Natural killer cell (primary cell): ENCODE data around the gene RNASEH2C. TPM values are rescaled to one million over a fixed set of nuclear protein-coding genes. Genes with fewer than 3 reads are reported as not detected.
A peak's percentile ranks its signal among the peaks of the same experiment; 100 is the strongest.
"Not testable (repeated sequence)": the region's sequence is repeated elsewhere in the genome, so short reads cannot be mapped to it uniquely, and the experiment has no call there.

Experiments
- ATAC-seq, 3 donors: fragments of 150-1000 bp in 2 of 3; fragments of 200-7000 bp in 1 of 3; cut with Tn5 transposase; 1 replicate in 1 of 3; 2 replicates in 2 of 3; pipeline ENCODE4 v1.10.0; 2021; ENCODE audit warnings: mild to moderate bottlenecking in 2 of 3, moderate library complexity in 2 of 3
- DNase-seq, 2 donors: peaks; one replicate each; pipeline versions ENCODE4 v3.0.0 to v3.0.0-alpha.2; 2013 to 2021; ENCODE audit warnings: mixed read lengths in 1 of 2
- H3K27ac ChIP-seq: one replicate; pipeline ENCODE4 v1.5.1; 2013; ENCODE audit warnings: mild to moderate bottlenecking, low read length
- H3K27me3 ChIP-seq: one replicate; pipeline ENCODE4 v1.6.1; 2013; ENCODE audit warnings: low read length; ENCODE audit not compliant: control insufficient read depth, insufficient read depth
- H3K36me3 ChIP-seq: one replicate; pipeline ENCODE4 v1.6.1; 2013; ENCODE audit warnings: low read length; ENCODE audit not compliant: control insufficient read depth, insufficient read depth
- H3K4me1 ChIP-seq: one replicate; pipeline ENCODE4 v1.6.1; 2013; ENCODE audit warnings: low read length; ENCODE audit not compliant: control insufficient read depth, insufficient read depth
- H3K4me3 ChIP-seq: one replicate; pipeline ENCODE4 v1.5.1; 2013; ENCODE audit warnings: low read length
- H3K9me3 ChIP-seq: one replicate; pipeline ENCODE4 v1.6.1; 2013; ENCODE audit warnings: low read length; ENCODE audit not compliant: control insufficient read depth, insufficient read depth
- H3K27ac Mint-ChIP-seq, 2 donors: one replicate each; pipeline ENCODE4 v1.8.0; 2022; ENCODE audit warnings: mild to moderate bottlenecking in 2 of 2, mixed read lengths in 2 of 2, moderate library complexity in 1 of 2
- H3K27me3 Mint-ChIP-seq, 2 donors: one replicate each; pipeline ENCODE4 v1.8.0; 2022; ENCODE audit warnings: low read depth in 2 of 2, mixed read lengths in 2 of 2
- H3K36me3 Mint-ChIP-seq: one replicate; pipeline ENCODE4 v1.8.0; 2022; ENCODE audit warnings: mixed read lengths
- H3K4me1 Mint-ChIP-seq, 2 donors: one replicate each; pipeline ENCODE4 v1.8.0; 2022; ENCODE audit warnings: mixed read lengths in 2 of 2
- H3K4me3 Mint-ChIP-seq: one replicate; pipeline ENCODE4 v1.8.0; 2022; ENCODE audit warnings: mild to moderate bottlenecking, moderate library complexity, mixed read lengths
- H3K9me3 Mint-ChIP-seq, 2 donors: one replicate each; pipeline ENCODE4 v1.8.0; 2022; ENCODE audit warnings: mixed read lengths in 2 of 2
- CTCF ChIP-seq: fragments of 200-600 bp; IDR thresholded peaks from one replicate; pipeline ENCODE4 v1.8.0; 2022; ENCODE audit warnings: antibody characterized with exemption
- WGBS: methylation state at CpG from one replicate; pipeline ENCODE4 v1.1.7; 2013; ENCODE audit warnings: missing lambda C conversion rate; ENCODE audit not compliant: insufficient coverage; 5-methylcytosine and 5-hydroxymethylcytosine counted together
- intact Hi-C: fragments of 100-400 bp; cut with micrococcal nuclease; formaldehyde crosslinking; loops from one replicate; pipeline ENCODE4 v1.14.2; 2022
- total RNA-seq, 4 donors: library from RNA; stranded (reverse); fragments of 120-200 nt in 1 of 4; gene quantifications; one replicate each; pipeline versions ENCODE4 v1.2.3 to v1.2.4, GENCODE V29; 2013 to 2022

Gene RNASEH2C
- total RNA-seq, 3 donors from 2014 or later (not counting 1 experiment from before 2014, with no cell fraction given): 34.6 to 45.6 (median 38.5) TPM

DNA sequence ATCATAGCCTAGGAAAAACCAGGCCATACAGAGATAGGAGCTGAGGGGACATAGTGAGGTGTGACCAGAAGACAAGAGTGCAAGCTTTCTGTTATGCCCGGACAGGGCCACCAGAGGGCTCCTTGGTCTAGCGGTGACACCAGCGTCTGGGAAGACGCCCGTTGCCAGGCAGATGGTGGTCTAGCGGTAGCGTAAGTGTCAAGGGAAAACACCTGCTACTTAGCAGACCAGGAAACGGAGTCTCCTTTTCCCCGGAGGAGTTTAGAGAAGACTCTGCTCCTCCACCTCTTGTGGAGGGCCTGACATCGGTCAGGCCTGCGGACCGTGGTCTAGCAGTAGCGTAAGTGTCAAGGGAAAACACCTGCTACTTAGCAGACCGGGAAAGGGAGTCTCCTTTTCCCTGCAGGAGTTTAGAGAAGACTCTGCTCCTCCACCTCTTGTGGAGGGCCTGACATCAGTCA is 14.3 kb downstream of the RNASEH2C start:
- H3K4me3 Mint-ChIP-seq, H3K4me3 ChIP-seq, H3K27me3 Mint-ChIP-seq, H3K36me3 ChIP-seq, H3K27me3 ChIP-seq, H3K36me3 Mint-ChIP-seq, H3K9me3 ChIP-seq, H3K9me3 Mint-ChIP-seq: not testable (repeated sequence)
- ATAC-seq (peak in 2 of 3 donors; percentile 36 to 45), DNase-seq (peak; percentile 66 to 81)
- peak overlapping the region; percentile 30 for H3K27ac ChIP-seq
- Mint-ChIP-seq H3K4me1 (peaks cover 0 to 11% of the 10 kb centered on the region in 2 donors), H3K27ac (peak overlapping the region in 1 of 2 donors; percentile 78)
- H3K4me1 ChIP-seq: peaks cover 10% of the 10 kb centered on the region
- TF ChIP-seq CTCF: peak; percentile 78
- intact Hi-C loops: loop anchor here (1.0 kb wide), 2 partner anchors 112 to 283 kb away; no protein-coding TSS in a partner anchor
- 15% methylated on average over 14 of the region's 14 CpGs for WGBS

GRCh38 chr11:65703846-65704245 is 16.8 kb downstream of the RNASEH2C start:
- no peaks in the 10 kb centered on the region for H3K27me3 Mint-ChIP-seq
- H3K4me1 ChIP-seq: peaks cover 6% of the 10 kb centered on the region
- 72% methylated on average over 2 of the region's 4 CpGs for WGBS
- H3K27ac Mint-ChIP-seq: no peak overlapping the region
- intact Hi-C loops: no loop called here
- no peaks in the 10 kb centered on the region for H3K9me3 Mint-ChIP-seq
- peaks cover 2% of the 10 kb centered on the region for H3K27me3 ChIP-seq
- H3K4me1 Mint-ChIP-seq: peaks cover 0 to 10% of the 10 kb centered on the region in 2 donors
- no peaks in the 10 kb centered on the region for H3K36me3 ChIP-seq
- no peaks in the 10 kb centered on the region for H3K9me3 ChIP-seq
- H3K27ac ChIP-seq: no peak overlapping the region
- no peak for TF ChIP-seq CTCF
- DNase-seq (no peak), ATAC-seq (no peak)
- no peak overlapping the region for H3K4me3 ChIP-seq
- H3K4me3 Mint-ChIP-seq: no peak overlapping the region
- no peaks in the 10 kb centered on the region for H3K36me3 Mint-ChIP-seq

DNA sequence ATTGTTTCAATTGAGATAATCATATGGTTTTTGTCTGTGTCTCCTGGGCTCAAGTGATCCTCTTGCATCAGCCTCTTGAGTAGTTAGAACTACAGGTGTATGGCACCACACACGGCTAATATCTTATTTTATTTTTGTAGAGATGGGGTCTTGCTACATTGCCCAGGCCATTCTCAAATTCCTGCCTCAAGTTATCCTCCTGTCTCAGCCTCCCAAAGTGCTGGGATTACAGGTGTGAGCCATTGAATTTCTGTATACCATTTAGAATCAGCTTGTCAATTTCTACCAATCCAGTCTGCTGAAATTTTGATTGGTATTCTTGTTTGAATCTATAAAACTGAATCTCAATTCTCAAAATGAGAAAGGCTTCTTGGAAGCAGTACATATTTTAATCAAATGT is 18.9 kb downstream of the RNASEH2C start:
- no peak for DNase-seq
- H3K27me3 ChIP-seq: peaks cover 2% of the 10 kb centered on the region
- H3K4me1 ChIP-seq: peaks cover 4% of the 10 kb centered on the region
- no peaks in the 10 kb centered on the region for H3K36me3 ChIP-seq
- Mint-ChIP-seq H3K4me1 (peaks cover 0 to 4% of the 10 kb centered on the region in 2 donors), H3K36me3 (no peaks in the 10 kb centered on the region), H3K27me3 (no peaks in the 10 kb centered on the region), H3K4me3 (no peak overlapping the region), H3K9me3 (no peaks in the 10 kb centered on the region), H3K27ac (no peak overlapping the region)
- no peak for TF ChIP-seq CTCF
- intact Hi-C loops: no loop called here
- no peak overlapping the region for H3K27ac ChIP-seq
- ATAC-seq: no peak
- WGBS: 100% methylated on average over 1 of the region's 1 CpG
- H3K9me3 ChIP-seq: no peaks in the 10 kb centered on the region
- H3K4me3 ChIP-seq: no peak overlapping the region

GRCh38 chr11:65700399-65700798 is 20.2 kb downstream of the RNASEH2C start:
- Histone ChIP-seq H3K27ac (no peak overlapping the region), H3K4me1 (peaks cover 4% of the 10 kb centered on the region), H3K36me3 (no peaks in the 10 kb centered on the region), H3K27me3 (peaks cover 2% of the 10 kb centered on the region), H3K9me3 (no peaks in the 10 kb centered on the region), H3K4me3 (no peak overlapping the region)
- Mint-ChIP-seq H3K4me1 (peaks cover 3 to 6% of the 10 kb centered on the region in 2 donors), H3K36me3 (no peaks in the 10 kb centered on the region), H3K27ac (no peak overlapping the region), H3K4me3 (no peak overlapping the region), H3K27me3 (no peaks in the 10 kb centered on the region), H3K9me3 (no peaks in the 10 kb centered on the region)
- WGBS: no CpG with 5 or more reads among the region's 3 CpGs
- intact Hi-C loops: no loop called here
- TF ChIP-seq CTCF: no peak
- no peak for ATAC-seq
- no peak for DNase-seq
